SU-DHL-6 (cell line): ENCODE measurements around the gene RHEB.
A peak's percentile ranks its signal among the peaks of the same experiment; 100 is the strongest.
"Not testable (repeated sequence)": the region's sequence is repeated elsewhere in the genome, so short reads cannot be mapped to it uniquely, and the experiment has no call there.

ENCODE experiments used
- H2AFZ ChIP-seq: fragments of 200-600 bp; sonication (generic); 2 replicates; pipeline ENCODE4 v1.6.1; 2014; ENCODE audit warnings: low read depth, mild to moderate bottlenecking, moderate library complexity, mixed read lengths, antibody characterized with exemption, low read length; ENCODE audit not compliant: severe bottlenecking
- H3F3A ChIP-seq: fragments of 200-600 bp; shearing (Covaris generic); 2 replicates; pipeline ENCODE4 v1.6.0; 2016; ENCODE audit warnings: antibody characterized with exemption, mild to moderate bottlenecking; ENCODE audit not compliant: insufficient read depth
- H3K27ac ChIP-seq: fragments of 200-600 bp; sonication (generic); 2 replicates; pipeline ENCODE4 v1.5.1; 2016; ENCODE audit warnings: low read depth, mild to moderate bottlenecking, low read length, moderate library complexity, mixed read lengths
- H3K27me3 ChIP-seq: fragments of 200-600 bp; sonication (generic), shearing (Covaris generic); 2 replicates; pipeline ENCODE4 v1.6.0; 2014; ENCODE audit warnings: mild to moderate bottlenecking, low read length
- H3K36me3 ChIP-seq: fragments of 200-600 bp; sonication (generic); 2 replicates; pipeline ENCODE4 v1.6.1; 2014; ENCODE audit warnings: mild to moderate bottlenecking, low read length, mixed read lengths
- H3K4me2 ChIP-seq: fragments of 300-600, 200-600 bp; shearing (Covaris generic), sonication (generic); 2 replicates; pipeline ENCODE4 v1.6.0; 2014; ENCODE audit warnings: low read length, low read depth, mild to moderate bottlenecking; ENCODE audit not compliant: poor library complexity, severe bottlenecking
- H3K4me3 ChIP-seq: fragments of 200-600 bp; sonication (generic); 2 replicates; pipeline ENCODE4 v1.5.1; 2014; ENCODE audit warnings: antibody characterized with exemption, low read length, mild to moderate bottlenecking, mixed read lengths; ENCODE audit not compliant: insufficient read depth, poor library complexity, severe bottlenecking
- H3K79me2 ChIP-seq: fragments of 200-600 bp; sonication (generic); 2 replicates; pipeline ENCODE4 v1.6.1; 2014; ENCODE audit warnings: mild to moderate bottlenecking, low read length, moderate library complexity; ENCODE audit not compliant: insufficient read depth
- H3K9ac ChIP-seq: fragments of 200-600 bp; sonication (generic); 2 replicates; pipeline ENCODE4 v1.7.0; 2014; ENCODE audit warnings: mild to moderate bottlenecking, low read length
- H3K9me2 ChIP-seq: fragments of 200-600 bp; sonication (generic); replicated peaks from 2 replicates; pipeline ENCODE4 v1.6.1; 2014; ENCODE audit warnings: low read length; ENCODE audit not compliant: insufficient read depth
- H3K9me3 ChIP-seq: fragments of 200-600 bp; sonication (generic); 2 replicates; pipeline ENCODE4 v1.6.1; 2014; ENCODE audit warnings: low read length, mixed read lengths; ENCODE audit not compliant: insufficient read depth
- H4K20me1 ChIP-seq: fragments of 200-600 bp; sonication (generic); 2 replicates; pipeline ENCODE4 v1.6.1; 2014; ENCODE audit warnings: low read depth, mild to moderate bottlenecking, antibody characterized with exemption, low read length, moderate library complexity, mixed read lengths
- CTCF ChIP-seq: fragments of 200-600 bp; sonication (generic); IDR thresholded peaks from one replicate; pipeline ENCODE4 v1.5.1; 2017; ENCODE audit warnings: antibody characterized with exemption, mild to moderate bottlenecking, low read length, moderate library complexity; ENCODE audit not compliant: insufficient read depth, poor library complexity, severe bottlenecking
- EZH2phosphoT487 ChIP-seq: fragments of 200-600 bp; sonication (generic), shearing (Covaris generic); conservative IDR thresholded peaks from 2 replicates; pipeline ENCODE4 v1.6.1; 2018; ENCODE audit warnings: mild to moderate bottlenecking, antibody characterized with exemption, low read length, moderate library complexity, mixed read lengths

RHEB gene

GRCh38 chr7:151524331-151524730 is 4.6 kb upstream of the RHEB start:
- Histone ChIP-seq H3K9me3 (no peaks in the 10 kb centered on the region), H4K20me1 (no peaks in the 10 kb centered on the region), H3F3A (peaks cover 3% of the 10 kb centered on the region; the same call in 1 of the 2 replicates), H3K79me2 (no peaks in the 10 kb centered on the region), H3K9me2 (no peaks in the 10 kb centered on the region), H3K4me3 (no peak overlapping the region), H3K27ac (no peak overlapping the region), H3K36me3 (no peaks in the 10 kb centered on the region), H3K9ac (no peak overlapping the region), H3K4me2 (no peak overlapping the region), H3K27me3 (no peaks in the 10 kb centered on the region), H2AFZ (no peak overlapping the region)
- TF ChIP-seq CTCF (no peak), EZH2phosphoT487 (no peak)

GRCh38 chr7:151520419-151521261 is 945 bp upstream of the RHEB start:
- Histone ChIP-seq H4K20me1 (peaks cover 15% of the 10 kb centered on the region), H3K4me2 (peak overlapping the region; percentile 48), H3K27ac (peak overlapping the region; percentile 88), H3K27me3 (no peaks in the 10 kb centered on the region), H3K9me2 (no peaks in the 10 kb centered on the region), H3K9ac (no peak overlapping the region), H3K9me3 (no peaks in the 10 kb centered on the region), H2AFZ (peak overlapping the region; percentile 97), H3K36me3 (no peaks in the 10 kb centered on the region), H3K4me3 (peak overlapping the region; percentile 43), H3K79me2 (peaks cover 33% of the 10 kb centered on the region), H3F3A (peaks cover 3% of the 10 kb centered on the region; the same call in 1 of the 2 replicates)
- TF ChIP-seq EZH2phosphoT487 = no peak
- no peak for TF ChIP-seq CTCF

- not testable (repeated sequence) for H2AFZ ChIP-seq
Observed at GRCh38 chr7:151518947-151519764, 539 bp downstream of the RHEB start.

More at GRCh38 chr7:151518947-151519764, 539 bp downstream of the RHEB start:
- Histone ChIP-seq H3K79me2 (peaks cover 48% of the 10 kb centered on the region), H3K9ac (peak overlapping the region; percentile 87), H3K4me3 (peak overlapping the region; percentile 82), H3K4me2 (peak overlapping the region; percentile 58), H3K27ac (peak overlapping the region; percentile 88), H4K20me1 (peaks cover 29% of the 10 kb centered on the region)
- not testable (repeated sequence) for H3K27me3 ChIP-seq, H3F3A ChIP-seq, H3K9me3 ChIP-seq, H3K36me3 ChIP-seq, H3K9me2 ChIP-seq
